GM12873 (cell line): ENCODE data around the gene NDUFS3.

Source experiments
- CTCF ChIP-seq: IDR thresholded peaks from 2 replicates; pipeline ENCODE4 v1.5.1; 2012; ENCODE audit warnings: low read depth, mild to moderate bottlenecking, moderate library complexity, low read length, control low read depth; ENCODE audit not compliant: insufficient read depth; ENCODE audit errors: missing control alignments

Gene NDUFS3

DNA sequence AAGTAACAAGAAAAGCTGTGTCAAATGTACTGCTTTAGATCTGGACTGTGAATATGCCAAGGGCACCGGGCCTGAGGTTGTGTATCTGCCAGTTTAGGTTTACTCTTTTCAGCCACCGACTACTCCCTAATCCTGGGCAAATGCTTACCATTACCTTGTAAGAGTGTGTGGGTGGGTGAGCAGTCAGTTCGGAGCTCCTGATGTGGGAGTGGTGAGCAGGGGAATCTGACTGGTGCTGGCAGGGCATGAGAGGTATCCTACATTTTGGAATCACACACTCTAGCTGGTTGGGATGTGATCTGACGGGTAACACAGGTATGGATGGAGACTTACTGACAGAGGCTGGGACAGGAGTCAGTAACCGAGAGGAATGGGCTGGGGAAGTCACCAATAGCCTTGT is 5.0 kb downstream of the NDUFS3 start:
- no peak for TF ChIP-seq CTCF

GRCh38 chr11:47586098-47586855 is 7.4 kb downstream of the NDUFS3 start, which contains the start of gene FAM180B:
Gene FAM180B, plus strand, starts transcription at chr11:47586678. Its CDS starts 91 bp downstream, at chr11:47586769.
- TF ChIP-seq CTCF = no peak

- no peak for TF ChIP-seq CTCF
Measured at GRCh38 chr11:47587039-47587716, 8.3 kb downstream of the NDUFS3 start.

DNA sequence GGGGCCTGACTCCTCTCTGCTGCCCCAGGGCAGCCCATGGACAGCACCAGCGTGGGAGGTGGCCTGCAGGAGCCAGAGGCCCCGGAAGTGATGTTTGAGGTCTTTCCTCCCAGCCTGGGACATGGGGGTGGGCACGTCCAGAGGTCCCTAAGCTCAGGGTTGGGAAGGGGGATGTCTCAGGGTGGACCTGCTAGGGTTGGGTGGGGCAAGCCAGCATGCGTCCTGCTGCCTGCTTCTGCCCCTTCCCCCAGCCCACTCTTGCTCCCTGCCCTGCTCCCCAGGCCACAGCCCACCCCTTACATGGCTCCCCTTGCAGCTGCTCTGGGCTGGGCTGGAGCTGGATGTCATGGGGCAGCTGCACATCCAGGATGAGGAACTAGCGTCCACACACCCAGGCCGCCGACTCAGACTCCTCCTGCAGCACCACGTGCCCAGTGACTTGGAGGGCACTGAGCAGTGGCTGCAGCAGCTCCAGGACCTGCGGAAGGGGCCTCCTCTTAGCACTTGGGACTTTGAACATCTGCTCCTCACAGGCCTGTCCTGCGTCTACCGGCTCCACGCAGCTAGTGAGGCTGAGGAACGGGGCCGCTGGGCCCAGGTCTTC is 9.0 kb downstream of the NDUFS3 start:
- no peak for TF ChIP-seq CTCF

- TF ChIP-seq CTCF = no peak
Measured at GRCh38 chr11:47589118-47589517, 10.2 kb downstream of the NDUFS3 start.

GRCh38 chr11:47589584-47589976 is 10.7 kb downstream of the NDUFS3 start:
- no peak for TF ChIP-seq CTCF
